ENCODE data around the gene BRD3OS.

DNA sequence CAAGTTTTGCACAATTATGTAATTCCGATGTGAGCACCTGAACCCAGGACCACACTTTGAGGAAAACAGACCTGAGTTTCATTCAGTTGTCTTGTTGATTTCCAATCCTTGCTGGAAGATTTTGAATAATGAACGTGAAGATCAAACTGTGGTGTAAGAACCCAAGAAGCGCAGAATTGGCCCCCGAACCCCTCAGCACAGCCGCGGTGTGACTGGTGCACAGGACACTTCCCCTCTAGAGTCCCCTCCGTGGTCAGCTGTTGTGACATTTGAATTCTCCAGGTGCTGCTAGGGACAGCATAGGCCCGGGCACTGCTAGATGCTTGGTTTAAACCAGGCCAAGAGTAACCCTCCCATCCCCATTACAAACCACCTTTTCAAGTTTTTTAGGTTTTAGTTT lies 1.7 kb downstream of the BRD3OS start:
- TF ChIP-seq, protein P1, sequence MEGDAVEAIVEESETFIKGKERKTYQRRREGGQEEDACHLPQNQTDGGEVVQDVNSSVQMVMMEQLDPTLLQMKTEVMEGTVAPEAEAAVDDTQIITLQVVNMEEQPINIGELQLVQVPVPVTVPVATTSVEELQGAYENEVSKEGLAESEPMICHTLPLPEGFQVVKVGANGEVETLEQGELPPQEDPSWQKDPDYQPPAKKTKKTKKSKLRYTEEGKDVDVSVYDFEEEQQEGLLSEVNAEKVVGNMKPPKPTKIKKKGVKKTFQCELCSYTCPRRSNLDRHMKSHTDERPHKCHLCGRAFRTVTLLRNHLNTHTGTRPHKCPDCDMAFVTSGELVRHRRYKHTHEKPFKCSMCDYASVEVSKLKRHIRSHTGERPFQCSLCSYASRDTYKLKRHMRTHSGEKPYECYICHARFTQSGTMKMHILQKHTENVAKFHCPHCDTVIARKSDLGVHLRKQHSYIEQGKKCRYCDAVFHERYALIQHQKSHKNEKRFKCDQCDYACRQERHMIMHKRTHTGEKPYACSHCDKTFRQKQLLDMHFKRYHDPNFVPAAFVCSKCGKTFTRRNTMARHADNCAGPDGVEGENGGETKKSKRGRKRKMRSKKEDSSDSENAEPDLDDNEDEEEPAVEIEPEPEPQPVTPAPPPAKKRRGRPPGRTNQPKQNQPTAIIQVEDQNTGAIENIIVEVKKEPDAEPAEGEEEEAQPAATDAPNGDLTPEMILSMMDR (conservative IDR thresholded peaks at IDR 0.05; ENCODE audit: low read depth, low read length) = no peak
- no peak for TF ChIP-seq EZH2 (IDR thresholded peaks at IDR 0.05; ENCODE audit: borderline replicate concordance, low read depth, low read length, poor library complexity, severe bottlenecking)
